HG03439 (cell line): Measurements from ENCODE around the gene ANKLE2.
"Not testable (repeated sequence)": the region's sequence is repeated elsewhere in the genome, so short reads cannot be mapped to it uniquely, and the experiment has no call there.

Source experiments
- ATAC-seq: cut with Tn5 transposase; IDR thresholded peaks from one replicate; pipeline ENCODE4 v1.9.1; 2021; ENCODE audit warnings: mild to moderate bottlenecking, moderate library complexity; ENCODE audit not compliant: unreplicated experiment

ANKLE2 gene

DNA sequence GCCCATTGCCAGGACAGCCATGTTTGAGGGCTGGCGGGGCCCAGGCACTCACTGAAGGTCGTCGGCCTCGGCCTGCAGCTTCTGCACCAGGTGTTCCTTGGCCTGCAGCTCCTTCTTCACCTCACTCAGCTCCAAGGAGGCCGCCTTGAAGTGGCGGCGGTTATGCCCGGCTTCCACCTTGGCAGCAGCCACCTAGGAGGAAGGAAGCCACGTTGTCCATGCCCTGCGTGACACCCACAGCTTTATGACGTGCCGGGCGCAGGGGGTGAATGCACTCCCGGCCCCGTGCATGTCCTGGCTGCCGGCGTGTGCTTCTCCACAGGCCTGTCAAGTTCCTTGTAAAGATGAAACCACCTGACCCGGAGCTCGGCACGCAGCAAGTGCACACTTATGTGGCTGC is 16.0 kb upstream of the ANKLE2 start:
- ATAC-seq: no peak

GRCh38 chr12:132776816-132777568 is 15.4 kb upstream of the ANKLE2 start:
- no peak for ATAC-seq

GRCh38 chr12:132776230-132776625 is 14.6 kb upstream of the ANKLE2 start:
- ATAC-seq: not testable (repeated sequence)

DNA sequence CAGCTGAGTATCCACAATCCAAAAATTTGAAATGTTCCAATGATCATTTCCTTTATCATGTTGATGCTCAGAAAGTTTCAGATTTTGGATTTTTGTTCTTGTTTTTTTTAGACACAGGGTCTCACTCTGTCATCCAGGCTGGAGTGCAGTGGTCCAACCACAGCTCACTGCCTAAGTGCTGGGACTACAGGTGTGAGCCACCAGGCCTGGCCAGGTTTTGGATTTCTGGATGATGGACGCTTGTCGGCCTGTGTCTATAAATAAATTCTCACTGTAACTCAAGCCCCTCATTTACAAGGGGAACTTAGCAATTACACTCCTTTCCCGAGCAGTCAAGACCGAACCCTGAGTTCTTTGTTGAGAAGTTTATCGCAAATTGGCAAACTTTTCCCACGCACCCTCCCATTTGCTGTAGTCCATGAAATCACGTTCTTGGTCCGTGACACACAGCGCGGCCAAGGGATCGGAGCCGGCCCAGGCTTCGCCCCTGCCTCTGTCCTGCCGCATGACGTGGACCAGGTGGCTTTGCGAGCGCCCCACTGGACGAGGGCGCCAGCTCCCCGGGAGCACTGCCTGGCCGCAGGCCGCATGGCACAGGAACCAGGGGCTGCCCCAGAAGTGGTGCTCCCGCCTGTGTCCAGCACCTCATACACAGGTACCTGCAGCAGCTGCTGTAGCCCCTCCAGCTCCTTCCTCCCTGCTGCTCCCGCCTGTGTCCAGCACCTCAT is 14.0 kb upstream of the ANKLE2 start:
- ATAC-seq: no peak

DNA sequence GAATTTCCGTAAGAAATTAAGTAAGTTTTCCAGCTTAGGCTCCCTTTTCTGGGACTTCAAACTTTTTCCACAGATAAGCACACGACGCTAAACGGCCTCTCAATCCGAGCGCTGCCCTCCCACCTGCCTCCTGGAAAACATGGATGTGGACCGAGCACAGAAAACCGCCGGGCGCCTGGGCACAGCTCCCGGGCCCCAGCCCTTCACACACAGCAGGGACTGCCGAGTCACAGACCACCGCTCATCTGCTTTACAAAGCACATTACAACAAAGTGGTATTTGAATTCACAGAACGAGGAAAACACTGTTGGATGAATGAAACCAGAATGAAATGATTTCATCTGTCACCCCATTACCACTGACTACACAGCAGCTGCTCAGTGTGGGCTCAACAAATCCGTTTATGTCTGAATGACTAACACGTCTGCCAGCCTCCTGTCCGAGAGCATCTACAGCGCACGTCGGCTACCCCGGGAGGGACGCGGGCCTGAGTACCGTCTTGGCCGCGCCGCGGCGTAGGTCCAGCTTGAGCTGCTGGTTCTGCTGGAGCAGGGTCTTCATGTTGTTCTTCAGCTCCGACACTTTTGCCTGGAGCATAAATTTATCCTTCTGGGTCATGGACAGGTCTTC is 13.1 kb upstream of the ANKLE2 start:
- no peak for ATAC-seq

GRCh38 chr12:132774159-132774558 is 12.5 kb upstream of the ANKLE2 start:
- no peak for ATAC-seq

- no peak for ATAC-seq
Measured at GRCh38 chr12:132773077-132773955, 11.7 kb upstream of the ANKLE2 start.

GRCh38 chr12:132772606-132773005 is 11.0 kb upstream of the ANKLE2 start:
- no peak for ATAC-seq

GRCh38 chr12:132771126-132771838 is 9.7 kb upstream of the ANKLE2 start:
- no peak for ATAC-seq

DNA sequence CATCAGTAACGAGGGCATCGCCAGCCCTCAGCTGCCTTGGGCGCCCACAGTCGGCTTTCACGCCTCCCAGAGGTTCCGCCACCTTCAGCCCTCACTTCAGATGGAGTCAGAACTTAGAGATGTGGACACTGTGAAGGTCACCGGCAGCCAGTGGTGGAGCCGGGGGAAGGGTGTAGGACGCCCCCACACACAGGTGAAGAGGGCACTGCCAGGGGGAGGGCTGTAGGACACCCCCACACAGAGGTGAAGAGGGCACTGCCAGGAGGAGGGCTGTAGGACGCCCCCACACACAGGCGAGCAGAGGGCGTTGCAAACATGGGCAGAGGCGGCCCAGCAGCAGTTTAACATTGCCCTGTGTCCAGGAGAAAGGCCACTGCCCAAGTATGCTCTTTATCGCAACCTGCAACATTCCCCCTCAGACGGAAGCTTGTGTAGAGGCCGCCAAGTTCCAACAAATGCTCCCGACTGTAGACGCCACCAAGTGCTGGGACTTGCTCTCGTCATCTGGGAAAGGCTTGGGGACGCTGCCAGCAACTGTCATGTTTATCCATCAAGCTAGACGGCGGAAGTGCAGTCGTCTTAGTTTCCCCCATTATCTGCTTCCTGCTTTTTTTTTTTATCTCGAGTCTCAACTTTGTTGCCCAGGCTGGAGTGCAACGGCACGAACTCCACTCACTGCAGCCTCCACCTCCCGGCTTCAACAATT is 4.9 kb upstream of the ANKLE2 start:
- ATAC-seq: no peak

- ATAC-seq: no peak
Measured at GRCh38 chr12:132765361-132765760, 3.7 kb upstream of the ANKLE2 start.

DNA sequence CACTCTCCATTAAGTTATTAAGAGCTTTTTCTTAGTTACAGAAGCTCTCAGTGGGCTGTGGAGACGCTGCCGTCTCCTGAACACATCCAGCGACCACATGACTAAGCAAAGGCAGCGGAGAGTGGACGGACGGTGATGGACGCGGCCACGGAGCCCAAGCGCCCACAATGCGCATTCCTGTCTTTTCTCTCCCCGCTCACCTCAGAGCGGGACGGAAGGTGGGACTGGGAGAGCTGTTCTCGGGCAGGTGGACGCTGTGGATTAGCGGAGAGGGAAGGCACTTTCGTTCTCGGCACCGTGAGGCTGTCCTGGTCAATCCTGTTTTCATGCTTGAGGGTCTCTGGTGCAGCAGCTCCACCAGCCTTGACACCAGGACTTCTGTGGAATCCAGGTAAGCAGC is 2.6 kb upstream of the ANKLE2 start:
- ATAC-seq: no peak

DNA sequence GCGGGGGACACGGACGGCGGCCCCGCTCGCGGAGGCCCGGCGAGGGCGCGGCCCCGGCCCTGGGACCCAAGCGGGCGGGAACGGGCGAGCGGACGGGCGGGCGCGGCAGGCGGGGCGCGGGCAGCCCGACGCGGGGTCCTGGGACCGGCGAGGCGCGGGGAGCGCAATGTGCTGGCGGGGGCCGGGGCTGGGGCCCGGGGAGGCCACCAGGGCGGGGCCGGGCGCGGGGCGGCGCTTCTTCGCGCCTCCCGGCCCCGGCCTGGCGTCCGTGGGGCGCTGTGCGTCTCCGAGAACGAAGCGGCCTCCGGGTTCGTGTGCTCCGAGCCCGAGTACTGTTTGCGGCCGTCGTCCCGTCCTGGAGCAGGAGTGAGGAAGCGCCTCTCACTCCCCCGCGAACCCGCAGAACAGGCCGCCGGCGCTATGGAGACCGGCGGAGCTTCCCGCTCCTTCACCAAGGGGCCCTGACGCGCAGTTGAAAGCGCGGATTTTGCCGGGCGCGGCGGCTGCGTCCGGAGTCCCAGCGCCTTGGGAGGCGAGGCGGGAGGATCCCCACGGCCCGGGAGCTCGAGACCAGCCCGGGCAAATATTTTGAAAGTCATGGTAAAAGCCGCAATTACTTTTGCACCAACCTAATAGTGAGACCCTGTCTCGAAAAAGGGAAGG is 420 bp upstream of the ANKLE2 start:
- peak; percentile 71 for ATAC-seq

DNA sequence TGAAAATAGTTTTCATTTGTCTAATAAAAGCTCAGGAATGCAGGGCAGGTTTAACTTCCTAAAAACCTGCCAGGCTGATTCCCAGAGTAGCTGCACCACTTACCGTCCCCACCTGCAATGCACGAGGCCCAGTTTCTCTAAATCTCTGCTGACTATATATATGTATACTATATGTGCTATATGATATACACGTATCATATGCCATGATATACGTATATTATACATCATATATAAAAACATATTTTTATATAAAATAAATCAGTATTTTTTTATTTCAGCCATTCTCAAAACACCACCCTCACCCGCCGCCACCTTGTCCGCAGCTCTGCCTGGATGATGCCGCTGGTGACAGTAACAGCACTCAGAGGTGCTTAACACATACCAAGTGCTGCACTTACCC is 2.3 kb downstream of the ANKLE2 start:
- no peak for ATAC-seq

- ATAC-seq: not testable (repeated sequence)
Measured at GRCh38 chr12:132758825-132759224, 2.8 kb downstream of the ANKLE2 start.

- no peak for ATAC-seq
Measured at GRCh38 chr12:132754160-132754932, 7.3 kb downstream of the ANKLE2 start.

DNA sequence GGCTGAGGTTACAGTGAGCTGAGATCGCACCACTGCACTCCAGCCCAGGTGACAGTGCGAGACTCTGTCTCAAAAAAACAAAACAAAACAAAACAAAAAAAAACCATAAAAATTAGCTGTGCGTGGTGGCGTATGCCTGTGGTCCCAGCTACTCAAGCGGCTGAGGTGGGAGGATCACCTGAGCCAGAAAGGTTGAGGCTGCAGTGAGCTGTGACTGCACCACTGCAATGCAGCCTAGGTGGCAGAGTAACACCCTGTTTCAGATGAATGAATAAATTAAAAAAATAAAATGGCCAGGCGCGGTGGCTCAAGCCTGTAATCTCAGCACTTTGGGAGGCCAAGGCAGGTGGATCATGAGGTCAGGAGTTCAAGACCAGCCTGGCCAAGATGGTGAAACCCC is 8.0 kb downstream of the ANKLE2 start:
- ATAC-seq: not testable (repeated sequence)

GRCh38 chr12:132748319-132748718 is 13.3 kb downstream of the ANKLE2 start:
- ATAC-seq: no peak
